ENCODE measurements around the gene ZNHIT2. TPM values are rescaled to one million over a fixed set of nuclear protein-coding genes. Genes with fewer than 3 reads are reported as not detected.

The ZNHIT2 gene
- total and polyA plus RNA-seq, 3 donors from 2014 or later = 47.3 to 119 (median 64.2) TPM

DNA sequence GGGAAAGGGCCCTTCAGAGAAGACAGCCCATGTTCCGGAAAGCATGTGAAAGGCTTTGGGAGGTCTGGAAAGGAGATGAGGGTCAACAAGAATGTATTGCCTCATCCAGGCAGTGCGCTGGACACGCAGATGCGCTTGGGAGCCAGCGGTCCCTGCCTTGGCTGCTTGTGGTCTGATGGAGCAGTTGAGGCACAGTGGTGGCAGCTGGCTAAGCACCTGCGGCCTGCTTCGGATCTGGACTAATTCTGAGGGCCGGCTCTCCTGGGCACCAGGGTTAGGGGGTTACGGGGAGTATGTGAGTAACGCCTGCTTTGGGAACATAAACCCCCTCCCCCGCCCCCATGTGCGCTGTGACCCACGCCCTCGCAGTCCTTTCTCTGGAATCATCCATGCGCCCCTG is 10.4 kb downstream of the ZNHIT2 start:
- TF ChIP-seq, protein P1, sequence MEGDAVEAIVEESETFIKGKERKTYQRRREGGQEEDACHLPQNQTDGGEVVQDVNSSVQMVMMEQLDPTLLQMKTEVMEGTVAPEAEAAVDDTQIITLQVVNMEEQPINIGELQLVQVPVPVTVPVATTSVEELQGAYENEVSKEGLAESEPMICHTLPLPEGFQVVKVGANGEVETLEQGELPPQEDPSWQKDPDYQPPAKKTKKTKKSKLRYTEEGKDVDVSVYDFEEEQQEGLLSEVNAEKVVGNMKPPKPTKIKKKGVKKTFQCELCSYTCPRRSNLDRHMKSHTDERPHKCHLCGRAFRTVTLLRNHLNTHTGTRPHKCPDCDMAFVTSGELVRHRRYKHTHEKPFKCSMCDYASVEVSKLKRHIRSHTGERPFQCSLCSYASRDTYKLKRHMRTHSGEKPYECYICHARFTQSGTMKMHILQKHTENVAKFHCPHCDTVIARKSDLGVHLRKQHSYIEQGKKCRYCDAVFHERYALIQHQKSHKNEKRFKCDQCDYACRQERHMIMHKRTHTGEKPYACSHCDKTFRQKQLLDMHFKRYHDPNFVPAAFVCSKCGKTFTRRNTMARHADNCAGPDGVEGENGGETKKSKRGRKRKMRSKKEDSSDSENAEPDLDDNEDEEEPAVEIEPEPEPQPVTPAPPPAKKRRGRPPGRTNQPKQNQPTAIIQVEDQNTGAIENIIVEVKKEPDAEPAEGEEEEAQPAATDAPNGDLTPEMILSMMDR (IDR thresholded peaks at IDR 0.05) = no peak
- no peak for TF ChIP-seq POLR2A (IDR thresholded peaks at IDR 0.05)
- no peaks in the 10 kb centered on the region for H3K27me3 ChIP-seq

DNA sequence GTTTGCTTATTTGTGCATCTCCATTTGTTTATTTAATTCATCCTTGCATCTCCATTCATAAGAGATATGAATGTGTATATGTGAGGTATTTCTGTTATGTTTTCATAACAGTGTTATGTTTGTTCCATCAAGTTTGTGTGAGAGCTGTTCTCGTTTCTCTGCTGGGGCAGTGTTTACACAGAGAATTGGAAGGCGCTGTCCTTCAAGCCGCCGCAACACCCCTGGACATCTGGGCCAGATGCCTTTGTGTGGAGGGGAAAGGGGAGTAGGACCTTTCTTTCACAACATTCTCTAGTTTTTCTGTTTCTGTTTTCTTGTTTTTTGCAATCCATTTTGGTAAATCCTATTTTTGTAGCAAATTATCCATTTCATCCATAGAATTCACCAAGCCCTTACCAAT is 12.9 kb downstream of the ZNHIT2 start:
- Histone ChIP-seq H3K9me3 (no peaks in the 10 kb centered on the region), H3K27ac (peak overlapping the region; percentile 15 to 26), H3K4me1 (peaks cover 7% of the 10 kb centered on the region), H3K4me3 (no peak overlapping the region), H3K27me3 (no peaks in the 10 kb centered on the region), H3K36me3 (ENCODE audit: low read depth, missing control alignments) (no peaks in the 10 kb centered on the region)
- intact Hi-C loops (cut with DNase I; ENCODE audit: low total_unique reads) = no loop called here
- DNase-seq = no peak
- TF ChIP-seq, protein P1 (IDR thresholded peaks at IDR 0.05) = no peak
- TF ChIP-seq POLR2A (IDR thresholded peaks at IDR 0.05) = no peak
- WGBS, 2 donors = 65 to 69% methylated on average over 4 of the region's 4 CpGs

More for the DNA sequence above, 10.4 kb downstream of the ZNHIT2 start:
- Histone ChIP-seq H3K36me3 (ENCODE audit: low read depth, missing control alignments) (no peaks in the 10 kb centered on the region), H3K27ac (no peak overlapping the region), H3K4me1 (peaks cover 10% of the 10 kb centered on the region), H3K9me3 (no peaks in the 10 kb centered on the region), H3K4me3 (no peak overlapping the region)
- 58 to 85% methylated on average over 14 to 15 of the region's 15 CpGs for WGBS, 2 donors
- no peak for DNase-seq
- intact Hi-C loops (cut with DNase I; ENCODE audit: low total_unique reads) = no loop called here

DNA sequence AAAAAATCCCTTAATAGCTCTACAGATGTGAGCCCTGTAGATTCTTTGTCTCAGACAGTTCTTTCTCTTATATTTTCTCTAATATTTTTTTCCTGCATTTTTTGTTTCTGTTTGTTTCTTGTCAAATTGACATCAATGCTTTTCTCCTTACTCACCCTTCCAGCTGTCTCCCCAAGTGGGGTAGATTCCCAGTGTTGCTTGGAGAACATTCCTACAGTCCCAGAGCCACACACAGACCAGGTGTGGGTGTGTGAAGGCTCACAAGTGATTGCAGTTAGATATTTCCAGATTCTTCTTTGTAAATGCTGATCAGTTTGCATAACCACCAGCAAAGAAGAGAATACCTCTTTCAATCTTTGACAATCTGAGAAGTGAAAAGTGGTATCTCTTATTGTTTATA is 14.0 kb downstream of the ZNHIT2 start:
- DNase-seq = no peak
- intact Hi-C loops (cut with DNase I; ENCODE audit: low total_unique reads) = no loop called here
- H3K9me3 ChIP-seq = no peaks in the 10 kb centered on the region
- H3K4me1 ChIP-seq = peaks cover 7% of the 10 kb centered on the region
- H3K27me3 ChIP-seq = no peaks in the 10 kb centered on the region
- H3K36me3 ChIP-seq (ENCODE audit: low read depth, missing control alignments) = no peaks in the 10 kb centered on the region
- H3K4me3 ChIP-seq = no peak overlapping the region
- TF ChIP-seq POLR2A (IDR thresholded peaks at IDR 0.05) = no peak
- TF ChIP-seq, protein P1 (IDR thresholded peaks at IDR 0.05) = no peak
- peak overlapping the region; percentile 26 to 68 for H3K27ac ChIP-seq

DNA sequence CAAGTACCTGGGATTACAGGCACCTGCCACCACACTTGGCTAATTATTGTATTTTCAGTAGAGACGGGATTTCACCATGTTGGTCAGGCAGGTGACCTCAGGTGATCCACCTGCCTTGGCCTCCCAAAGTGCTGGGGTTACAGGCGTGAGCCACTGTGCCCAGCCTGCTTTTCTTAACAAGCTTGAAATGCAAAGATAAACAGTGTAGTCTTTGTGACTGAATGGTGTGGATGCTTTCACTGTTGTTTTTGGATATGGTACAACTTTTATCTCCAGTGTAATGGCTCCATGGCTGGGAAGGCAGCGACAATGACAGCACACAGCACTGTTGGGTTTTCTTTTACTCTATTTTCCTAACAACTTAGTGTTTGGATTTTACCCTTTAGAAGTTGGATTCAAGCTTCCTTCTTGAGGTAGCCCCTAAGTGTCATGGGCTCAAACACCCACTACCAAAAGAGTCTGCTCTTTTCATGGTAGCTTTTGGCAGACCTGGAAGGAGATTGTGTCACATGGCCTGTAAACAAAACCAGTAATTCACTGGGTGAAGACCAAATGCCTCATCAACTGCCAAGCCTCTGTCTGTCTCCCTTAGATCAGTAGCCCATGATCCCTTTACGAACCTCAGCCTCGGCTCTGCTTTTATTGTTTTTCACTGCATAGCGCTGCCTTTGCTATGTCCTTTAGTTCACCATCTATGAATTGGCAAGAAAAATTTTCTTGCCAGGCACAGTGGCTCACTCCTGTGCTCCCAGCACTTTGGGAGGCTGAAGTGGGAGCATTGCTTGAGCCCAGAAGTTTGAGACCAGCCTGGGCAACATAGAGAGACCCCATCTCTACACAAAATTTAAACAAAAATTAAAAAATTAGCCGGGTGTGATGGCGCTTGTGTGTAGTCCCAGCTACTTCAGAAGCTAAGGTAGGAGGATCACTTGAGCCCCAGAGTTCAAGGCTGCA is 15.1 kb downstream of the ZNHIT2 start:
- H3K27ac ChIP-seq = no peak overlapping the region
- WGBS, 2 donors = 82 to 84% methylated on average over 8 of the region's 8 CpGs
- no peak for DNase-seq

More for the DNA sequence above, 15.1 kb downstream of the ZNHIT2 start:
- no peak for TF ChIP-seq POLR2A (IDR thresholded peaks at IDR 0.05)
- TF ChIP-seq, protein P1 (IDR thresholded peaks at IDR 0.05) = no peak
- H3K4me3 ChIP-seq = no peak overlapping the region
- peaks cover 8% of the 10 kb centered on the region for H3K4me1 ChIP-seq
- H3K9me3 ChIP-seq = no peaks in the 10 kb centered on the region
- intact Hi-C loops (cut with DNase I; ENCODE audit: low total_unique reads) = no loop called here
- no peaks in the 10 kb centered on the region for H3K27me3 ChIP-seq
- no peaks in the 10 kb centered on the region for H3K36me3 ChIP-seq (ENCODE audit: low read depth, missing control alignments)
